ENCODE data around the gene SRGAP1.

Gene SRGAP1

GRCh38 chr12:64077922-64078321 is 233.4 kb downstream of the SRGAP1 start:
- H3K27me3 ChIP-seq (ENCODE audit: control insufficient read depth, insufficient read depth, low read length): no peaks in the 10 kb centered on the region
- H3K4me1 ChIP-seq (ENCODE audit: control insufficient read depth, insufficient read depth, low read length): no peaks in the 10 kb centered on the region
- no peaks in the 10 kb centered on the region for H3K9me3 ChIP-seq (ENCODE audit: control insufficient read depth, insufficient read depth, low read length)
- no peak overlapping the region for H3K4me3 ChIP-seq (ENCODE audit: low read depth, low read length)
- no peaks in the 10 kb centered on the region for H3K36me3 ChIP-seq (ENCODE audit: control insufficient read depth, insufficient read depth, low read length)
- no peak overlapping the region for H3K9ac ChIP-seq (ENCODE audit: low read depth, low read length)

GRCh38 chr12:64080319-64081007 is 236.0 kb downstream of the SRGAP1 start:
- Histone ChIP-seq H3K9ac (ENCODE audit: low read depth, low read length) (no peak overlapping the region), H3K4me3 (ENCODE audit: low read depth, low read length) (no peak overlapping the region), H3K4me1 (ENCODE audit: control insufficient read depth, insufficient read depth, low read length) (no peaks in the 10 kb centered on the region), H3K27me3 (ENCODE audit: control insufficient read depth, insufficient read depth, low read length) (no peaks in the 10 kb centered on the region), H3K9me3 (ENCODE audit: control insufficient read depth, insufficient read depth, low read length) (no peaks in the 10 kb centered on the region), H3K36me3 (ENCODE audit: control insufficient read depth, insufficient read depth, low read length) (no peaks in the 10 kb centered on the region)

GRCh38 chr12:64081008-64081404 is 236.5 kb downstream of the SRGAP1 start:
- Histone ChIP-seq H3K4me1 (ENCODE audit: control insufficient read depth, insufficient read depth, low read length) (no peaks in the 10 kb centered on the region), H3K27me3 (ENCODE audit: control insufficient read depth, insufficient read depth, low read length) (no peaks in the 10 kb centered on the region), H3K9me3 (ENCODE audit: control insufficient read depth, insufficient read depth, low read length) (no peaks in the 10 kb centered on the region), H3K4me3 (ENCODE audit: low read depth, low read length) (no peak overlapping the region), H3K9ac (ENCODE audit: low read depth, low read length) (no peak overlapping the region), H3K36me3 (ENCODE audit: control insufficient read depth, insufficient read depth, low read length) (no peaks in the 10 kb centered on the region)

DNA sequence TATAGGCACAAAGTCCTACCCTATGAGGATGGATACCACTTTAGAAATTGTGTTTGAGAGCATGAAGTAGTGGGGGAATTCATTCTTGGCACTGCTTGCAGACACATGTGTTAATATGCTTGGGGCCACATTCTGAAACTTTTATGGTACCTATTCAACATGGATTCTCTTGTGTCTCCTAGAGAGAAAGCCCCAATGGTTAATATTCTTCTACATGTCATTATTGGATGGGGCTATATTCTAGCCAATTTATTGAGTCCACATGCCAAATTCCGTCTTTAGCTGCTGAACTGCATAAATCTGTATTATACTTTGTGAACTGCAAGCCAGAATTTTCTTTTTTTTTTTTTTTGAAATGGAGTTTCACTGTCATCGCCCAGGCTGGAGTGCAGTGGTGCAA is 237.6 kb downstream of the SRGAP1 start:
- Histone ChIP-seq H3K9ac (ENCODE audit: low read depth, low read length) (no peak overlapping the region), H3K4me3 (ENCODE audit: low read depth, low read length) (no peak overlapping the region), H3K36me3 (ENCODE audit: control insufficient read depth, insufficient read depth, low read length) (no peaks in the 10 kb centered on the region), H3K4me1 (ENCODE audit: control insufficient read depth, insufficient read depth, low read length) (no peaks in the 10 kb centered on the region), H3K9me3 (ENCODE audit: control insufficient read depth, insufficient read depth, low read length) (no peaks in the 10 kb centered on the region), H3K27me3 (ENCODE audit: control insufficient read depth, insufficient read depth, low read length) (no peaks in the 10 kb centered on the region)

DNA sequence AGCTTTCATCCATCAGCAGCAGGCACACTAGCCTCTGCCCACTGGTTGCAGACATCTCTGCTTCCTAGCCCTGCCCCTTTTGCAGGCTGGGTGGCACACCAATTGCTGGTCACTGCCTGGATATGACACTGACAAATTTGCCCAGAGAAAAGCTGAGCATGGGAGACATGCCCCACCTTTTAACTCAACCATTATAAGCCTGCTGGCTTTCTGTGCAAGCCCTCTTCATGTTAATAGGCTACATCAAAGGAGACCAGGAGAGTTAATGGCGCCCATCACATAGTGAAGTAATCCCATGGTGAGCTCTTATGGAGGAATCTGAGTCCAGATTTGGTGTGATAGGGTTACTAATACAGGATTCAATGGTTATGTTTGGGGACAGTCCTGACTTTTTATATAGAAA is 238.4 kb downstream of the SRGAP1 start:
- H3K9me3 ChIP-seq (ENCODE audit: control insufficient read depth, insufficient read depth, low read length): no peaks in the 10 kb centered on the region
- H3K4me1 ChIP-seq (ENCODE audit: control insufficient read depth, insufficient read depth, low read length): no peaks in the 10 kb centered on the region
- no peak overlapping the region for H3K9ac ChIP-seq (ENCODE audit: low read depth, low read length)
- no peaks in the 10 kb centered on the region for H3K36me3 ChIP-seq (ENCODE audit: control insufficient read depth, insufficient read depth, low read length)
- no peaks in the 10 kb centered on the region for H3K27me3 ChIP-seq (ENCODE audit: control insufficient read depth, insufficient read depth, low read length)
- H3K4me3 ChIP-seq (ENCODE audit: low read depth, low read length): no peak overlapping the region

DNA sequence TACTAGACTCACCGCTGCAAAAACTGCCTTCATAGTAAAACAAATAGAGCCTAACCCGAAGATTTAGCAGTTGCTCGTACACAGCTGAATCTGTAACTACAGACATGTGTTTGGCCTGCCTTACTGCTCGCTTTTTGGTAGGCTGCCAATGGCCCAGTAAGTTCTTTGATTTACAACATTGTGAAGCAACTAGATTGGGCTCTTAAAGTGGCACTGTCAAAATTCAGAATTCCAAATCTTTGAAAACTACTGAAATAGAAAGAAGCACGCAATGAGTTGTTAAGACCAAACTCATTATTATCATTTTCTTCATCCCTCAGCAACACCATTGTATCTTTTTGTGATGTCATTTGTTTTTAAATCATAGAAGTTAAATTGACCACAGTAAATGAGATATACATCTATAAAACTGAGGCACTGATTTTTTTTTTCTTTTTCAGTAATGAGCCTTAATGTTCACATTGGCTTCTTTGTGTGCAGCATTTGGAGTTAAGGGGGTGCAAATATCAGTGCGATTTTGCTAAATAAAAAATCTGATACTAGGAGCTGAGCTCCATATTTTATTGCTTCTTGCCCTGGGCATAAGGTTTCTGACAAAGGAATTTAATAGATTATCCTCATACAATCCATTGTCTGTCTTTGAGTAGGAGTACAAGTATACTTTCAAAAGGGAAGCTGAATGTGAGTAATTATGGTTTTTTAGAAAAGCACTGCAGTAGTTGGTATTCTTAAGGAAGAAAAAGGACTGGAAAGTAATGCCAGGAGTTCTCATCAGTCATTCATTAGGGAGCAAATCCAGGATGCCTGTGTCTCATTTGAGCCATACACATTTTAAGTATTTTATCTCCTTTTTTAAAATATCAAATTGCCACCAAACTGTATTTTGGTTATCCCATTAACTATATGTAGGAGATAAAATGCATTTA is 239.0 kb downstream of the SRGAP1 start:
- Histone ChIP-seq H3K9ac (ENCODE audit: low read depth, low read length) (no peak overlapping the region), H3K4me1 (ENCODE audit: control insufficient read depth, insufficient read depth, low read length) (no peaks in the 10 kb centered on the region), H3K36me3 (ENCODE audit: control insufficient read depth, insufficient read depth, low read length) (no peaks in the 10 kb centered on the region), H3K4me3 (ENCODE audit: low read depth, low read length) (no peak overlapping the region), H3K9me3 (ENCODE audit: control insufficient read depth, insufficient read depth, low read length) (no peaks in the 10 kb centered on the region), H3K27me3 (ENCODE audit: control insufficient read depth, insufficient read depth, low read length) (no peaks in the 10 kb centered on the region)

DNA sequence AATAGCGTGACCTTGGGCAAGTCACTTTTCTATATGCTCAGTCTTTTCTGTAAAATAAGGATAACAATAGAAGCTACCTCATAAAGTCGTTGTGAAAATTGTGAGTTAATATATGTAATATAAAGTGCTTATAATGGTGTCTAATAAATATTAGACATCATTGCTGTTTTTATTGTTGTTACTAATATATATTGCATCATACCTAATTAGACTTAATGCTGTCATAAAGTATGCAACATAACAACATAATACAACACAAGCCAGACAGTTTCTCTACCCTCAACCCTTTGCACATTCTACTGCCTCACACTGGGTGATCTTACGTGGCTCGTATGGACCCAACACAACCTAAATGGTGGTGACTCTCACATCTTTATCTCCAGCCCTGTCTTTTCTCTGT is 240.7 kb downstream of the SRGAP1 start:
- Histone ChIP-seq H3K9ac (ENCODE audit: low read depth, low read length) (no peak overlapping the region), H3K27me3 (ENCODE audit: control insufficient read depth, insufficient read depth, low read length) (no peaks in the 10 kb centered on the region), H3K9me3 (ENCODE audit: control insufficient read depth, insufficient read depth, low read length) (no peaks in the 10 kb centered on the region), H3K36me3 (ENCODE audit: control insufficient read depth, insufficient read depth, low read length) (no peaks in the 10 kb centered on the region), H3K4me3 (ENCODE audit: low read depth, low read length) (no peak overlapping the region), H3K4me1 (ENCODE audit: control insufficient read depth, insufficient read depth, low read length) (no peaks in the 10 kb centered on the region)

GRCh38 chr12:64085996-64086395 is 241.5 kb downstream of the SRGAP1 start:
- Histone ChIP-seq H3K4me3 (ENCODE audit: low read depth, low read length) (no peak overlapping the region), H3K9me3 (ENCODE audit: control insufficient read depth, insufficient read depth, low read length) (no peaks in the 10 kb centered on the region), H3K4me1 (ENCODE audit: control insufficient read depth, insufficient read depth, low read length) (no peaks in the 10 kb centered on the region), H3K9ac (ENCODE audit: low read depth, low read length) (no peak overlapping the region), H3K27me3 (ENCODE audit: control insufficient read depth, insufficient read depth, low read length) (no peaks in the 10 kb centered on the region), H3K36me3 (ENCODE audit: control insufficient read depth, insufficient read depth, low read length) (no peaks in the 10 kb centered on the region)

DNA sequence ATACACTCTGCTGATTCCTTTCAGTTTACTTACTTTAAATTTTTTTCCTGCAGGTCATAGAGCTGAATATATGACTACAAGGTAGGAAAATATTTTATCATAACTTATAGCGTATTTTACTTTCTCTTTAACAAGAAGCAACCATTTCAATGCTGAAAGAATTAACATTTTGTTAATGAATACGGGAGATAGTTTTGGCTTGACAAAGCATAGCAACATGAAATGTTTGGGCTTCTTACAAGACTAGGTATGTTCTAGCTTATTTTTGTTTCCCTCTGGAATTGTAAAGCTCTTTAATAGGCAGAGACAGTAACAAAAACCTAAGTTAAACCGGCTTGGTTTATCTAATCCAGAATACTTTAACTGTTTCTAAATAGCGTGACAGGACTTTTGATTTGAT is 242.4 kb downstream of the SRGAP1 start:
- no peaks in the 10 kb centered on the region for H3K9me3 ChIP-seq (ENCODE audit: control insufficient read depth, insufficient read depth, low read length)
- no peaks in the 10 kb centered on the region for H3K4me1 ChIP-seq (ENCODE audit: control insufficient read depth, insufficient read depth, low read length)
- no peak overlapping the region for H3K4me3 ChIP-seq (ENCODE audit: low read depth, low read length)
- no peaks in the 10 kb centered on the region for H3K36me3 ChIP-seq (ENCODE audit: control insufficient read depth, insufficient read depth, low read length)
- no peak overlapping the region for H3K9ac ChIP-seq (ENCODE audit: low read depth, low read length)
- no peaks in the 10 kb centered on the region for H3K27me3 ChIP-seq (ENCODE audit: control insufficient read depth, insufficient read depth, low read length)

DNA sequence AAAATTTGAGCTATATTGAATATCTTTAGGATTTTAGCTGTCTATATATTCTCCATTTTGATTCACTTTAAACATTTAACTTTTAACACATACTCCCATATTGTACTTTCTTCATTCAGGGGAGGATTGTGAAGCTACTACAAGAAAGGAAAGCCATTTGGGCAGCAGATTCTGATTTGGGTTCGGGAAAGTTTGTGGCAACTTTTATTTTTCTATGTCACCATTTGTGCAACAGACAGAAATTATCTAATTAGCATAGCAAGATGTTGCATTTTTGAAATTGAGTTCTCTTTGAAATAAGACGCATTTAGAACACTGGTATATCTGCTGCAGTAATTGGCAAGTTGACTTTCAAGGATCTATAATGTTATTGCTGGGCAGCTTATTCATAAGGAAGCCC is 243.3 kb downstream of the SRGAP1 start:
- Histone ChIP-seq H3K4me1 (ENCODE audit: control insufficient read depth, insufficient read depth, low read length) (no peaks in the 10 kb centered on the region), H3K9me3 (ENCODE audit: control insufficient read depth, insufficient read depth, low read length) (no peaks in the 10 kb centered on the region), H3K9ac (ENCODE audit: low read depth, low read length) (no peak overlapping the region), H3K27me3 (ENCODE audit: control insufficient read depth, insufficient read depth, low read length) (no peaks in the 10 kb centered on the region), H3K36me3 (ENCODE audit: control insufficient read depth, insufficient read depth, low read length) (no peaks in the 10 kb centered on the region), H3K4me3 (ENCODE audit: low read depth, low read length) (no peak overlapping the region)

DNA sequence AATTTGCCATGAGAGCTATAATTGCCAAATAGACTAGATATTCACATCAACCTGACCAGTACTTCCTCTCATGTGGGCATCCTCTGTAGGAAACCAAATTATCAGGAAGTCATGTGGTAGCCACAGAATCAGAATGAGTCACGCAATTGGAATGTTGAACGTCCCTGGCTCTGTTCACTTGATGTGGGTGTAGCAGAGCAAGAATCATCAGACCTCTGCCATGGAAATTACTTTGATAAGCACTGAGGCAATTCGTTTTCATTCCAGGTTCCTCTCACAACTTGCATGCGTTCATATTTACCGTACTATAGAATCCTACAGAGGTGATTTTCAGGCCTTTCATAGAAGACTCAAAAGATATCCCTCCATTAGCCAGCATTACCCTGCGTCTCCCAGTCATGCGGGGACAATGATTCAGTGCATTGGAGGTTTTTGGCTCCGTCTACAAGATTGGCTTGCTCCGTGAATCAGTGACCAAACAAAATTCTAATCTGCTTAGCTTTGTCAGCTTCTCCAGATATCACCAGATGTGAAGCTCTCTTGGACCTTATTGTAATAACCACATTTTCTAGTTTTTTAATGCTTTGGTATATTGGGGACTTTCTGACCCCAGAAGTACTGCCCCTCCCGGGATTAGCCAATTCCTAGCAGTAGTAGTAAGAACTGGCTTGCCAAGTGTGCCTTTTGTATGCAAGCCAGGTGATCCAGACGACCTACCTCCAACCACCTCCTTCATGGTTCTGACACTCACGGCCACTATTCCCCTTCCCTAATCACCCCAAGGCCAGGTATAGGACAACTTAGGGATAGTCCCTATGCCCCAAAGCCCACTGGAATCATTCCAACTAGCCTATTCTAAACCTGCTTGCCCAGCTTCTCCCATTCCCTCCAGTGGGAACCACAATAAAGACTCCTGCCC is 244.2 kb downstream of the SRGAP1 start:
- Histone ChIP-seq H3K4me3 (ENCODE audit: low read depth, low read length) (no peak overlapping the region), H3K9me3 (ENCODE audit: control insufficient read depth, insufficient read depth, low read length) (no peaks in the 10 kb centered on the region), H3K4me1 (ENCODE audit: control insufficient read depth, insufficient read depth, low read length) (no peaks in the 10 kb centered on the region), H3K27me3 (ENCODE audit: control insufficient read depth, insufficient read depth, low read length) (no peaks in the 10 kb centered on the region), H3K9ac (ENCODE audit: low read depth, low read length) (no peak overlapping the region), H3K36me3 (ENCODE audit: control insufficient read depth, insufficient read depth, low read length) (no peaks in the 10 kb centered on the region)
